Gastroesophageal sphincter (tissue), 3 donors: ENCODE measurements around the gene IFRD1.

Source experiments
- POLR2A ChIP-seq, 2 donors: fragments of 450-650 bp; IDR thresholded peaks; one replicate each; pipeline ENCODE4 v1.6.1; 2017; ENCODE audit warnings: antibody characterized with exemption in 2 of 2, mild to moderate bottlenecking in 2 of 2, moderate library complexity in 1 of 2
- TF ChIP-seq, protein P1 (sequence below), 4 experiments: fragments of 200-600 bp in 2 of 4; fragments of 450-650 bp in 2 of 4; sonication (generic) in 1 of 4; IDR thresholded peaks; one replicate each; pipeline ENCODE4 v1.5.1; 2017 to 2019; ENCODE audit warnings: antibody characterized with exemption in 4 of 4, mild to moderate bottlenecking in 2 of 4, moderate library complexity in 2 of 4

DNA sequence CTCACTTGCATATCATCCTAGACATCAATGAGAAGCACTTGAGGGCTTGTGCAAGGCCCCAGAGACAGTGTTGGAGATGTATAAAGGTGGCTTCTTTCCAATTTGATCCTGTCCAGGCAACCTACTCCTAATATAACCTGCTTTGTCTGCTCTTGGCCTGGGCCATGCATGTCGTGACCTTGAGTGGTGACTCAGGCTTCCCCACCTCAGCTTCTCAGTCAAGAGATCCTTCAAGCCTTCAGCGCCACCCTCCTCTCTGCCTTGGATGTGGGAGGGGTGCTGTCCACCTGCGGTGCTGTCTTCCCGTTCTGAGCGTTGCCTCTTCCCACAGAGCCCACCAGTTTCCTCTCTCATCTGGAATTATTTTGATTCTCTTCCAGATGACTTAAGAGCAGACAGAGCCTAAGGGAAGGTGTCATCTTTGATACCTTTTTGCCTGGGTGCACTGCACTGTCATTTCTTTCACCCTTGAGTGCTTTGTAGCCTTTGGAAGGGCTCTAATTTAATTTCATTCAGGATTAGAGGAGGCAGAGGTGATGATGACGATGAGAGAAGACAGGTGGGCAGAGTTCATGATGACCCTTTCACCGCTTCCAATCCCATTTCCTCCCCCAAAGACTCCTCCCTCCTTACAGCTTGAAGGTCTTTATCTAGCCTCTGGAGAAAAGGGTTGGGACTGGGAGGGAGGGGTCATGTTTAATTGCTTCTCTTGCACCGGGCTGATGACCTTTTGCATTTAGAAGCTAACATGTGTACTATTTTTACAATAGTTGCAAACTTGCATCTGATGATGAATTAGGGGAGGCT is 37.4 kb downstream of the IFRD1 start:
- TF ChIP-seq, protein P1, sequence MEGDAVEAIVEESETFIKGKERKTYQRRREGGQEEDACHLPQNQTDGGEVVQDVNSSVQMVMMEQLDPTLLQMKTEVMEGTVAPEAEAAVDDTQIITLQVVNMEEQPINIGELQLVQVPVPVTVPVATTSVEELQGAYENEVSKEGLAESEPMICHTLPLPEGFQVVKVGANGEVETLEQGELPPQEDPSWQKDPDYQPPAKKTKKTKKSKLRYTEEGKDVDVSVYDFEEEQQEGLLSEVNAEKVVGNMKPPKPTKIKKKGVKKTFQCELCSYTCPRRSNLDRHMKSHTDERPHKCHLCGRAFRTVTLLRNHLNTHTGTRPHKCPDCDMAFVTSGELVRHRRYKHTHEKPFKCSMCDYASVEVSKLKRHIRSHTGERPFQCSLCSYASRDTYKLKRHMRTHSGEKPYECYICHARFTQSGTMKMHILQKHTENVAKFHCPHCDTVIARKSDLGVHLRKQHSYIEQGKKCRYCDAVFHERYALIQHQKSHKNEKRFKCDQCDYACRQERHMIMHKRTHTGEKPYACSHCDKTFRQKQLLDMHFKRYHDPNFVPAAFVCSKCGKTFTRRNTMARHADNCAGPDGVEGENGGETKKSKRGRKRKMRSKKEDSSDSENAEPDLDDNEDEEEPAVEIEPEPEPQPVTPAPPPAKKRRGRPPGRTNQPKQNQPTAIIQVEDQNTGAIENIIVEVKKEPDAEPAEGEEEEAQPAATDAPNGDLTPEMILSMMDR (IDR thresholded peaks at IDR 0.05): no peak
- TF ChIP-seq POLR2A (IDR thresholded peaks at IDR 0.05): no peak
